HG02642 (cell line): ENCODE measurements around the gene GRHL1.
"Not testable (repeated sequence)": the region's sequence is repeated elsewhere in the genome, so short reads cannot be mapped to it uniquely, and the experiment has no call there.

ENCODE experiments used
- ATAC-seq: cut with Tn5 transposase; IDR thresholded peaks from one replicate; pipeline ENCODE4 v1.9.1; 2021; ENCODE audit warnings: mild to moderate bottlenecking; ENCODE audit not compliant: unreplicated experiment, poor library complexity

Gene GRHL1

DNA sequence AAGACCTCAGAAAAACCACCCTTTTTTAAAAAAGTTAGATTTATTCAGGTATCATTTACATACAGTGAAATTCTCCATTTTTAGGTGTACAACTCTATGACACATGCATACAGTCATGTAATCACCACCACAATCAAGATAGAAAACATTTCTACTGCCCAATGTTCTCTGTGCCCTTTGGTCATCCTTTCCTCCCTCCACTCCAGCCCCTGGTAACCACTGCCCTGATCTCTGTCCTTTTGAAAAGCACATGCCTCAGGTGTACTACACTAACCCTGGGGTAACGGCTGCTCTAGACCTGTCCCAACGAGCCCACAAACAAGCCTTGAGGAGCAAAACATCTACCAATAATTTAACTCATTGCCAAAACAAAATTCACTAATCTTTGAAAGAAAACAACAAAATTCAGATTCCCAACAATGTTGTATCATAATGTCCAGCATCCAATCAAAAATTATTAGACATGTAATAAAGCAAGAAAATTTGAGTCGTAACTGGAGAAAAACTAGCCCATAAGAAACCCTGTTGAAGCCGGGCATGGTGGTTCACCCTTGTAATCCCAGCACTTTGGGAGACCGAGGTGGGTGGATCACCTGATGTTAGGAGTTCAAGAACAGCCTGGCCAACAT, 65.9 kb downstream of the GRHL1 start:
- no peak for ATAC-seq

DNA sequence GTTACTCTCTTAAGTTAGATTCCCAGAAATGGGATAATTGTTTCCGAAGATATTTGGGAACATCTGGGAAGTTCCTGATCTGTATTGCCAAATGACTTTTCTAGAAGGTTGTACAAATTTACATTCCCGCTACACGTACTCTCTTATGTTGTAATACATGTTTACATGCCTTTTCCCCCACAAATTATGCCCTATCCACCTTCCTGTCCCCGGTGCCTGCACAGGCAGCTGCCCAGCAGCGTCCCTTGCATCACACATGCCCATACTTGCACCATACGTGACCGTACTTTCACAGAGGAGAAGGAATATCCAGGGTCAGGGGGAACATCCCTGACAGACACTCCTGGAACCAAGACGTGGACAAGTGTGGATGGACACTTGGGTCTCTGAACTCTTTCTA, 67.7 kb downstream of the GRHL1 start:
- no peak for ATAC-seq

DNA sequence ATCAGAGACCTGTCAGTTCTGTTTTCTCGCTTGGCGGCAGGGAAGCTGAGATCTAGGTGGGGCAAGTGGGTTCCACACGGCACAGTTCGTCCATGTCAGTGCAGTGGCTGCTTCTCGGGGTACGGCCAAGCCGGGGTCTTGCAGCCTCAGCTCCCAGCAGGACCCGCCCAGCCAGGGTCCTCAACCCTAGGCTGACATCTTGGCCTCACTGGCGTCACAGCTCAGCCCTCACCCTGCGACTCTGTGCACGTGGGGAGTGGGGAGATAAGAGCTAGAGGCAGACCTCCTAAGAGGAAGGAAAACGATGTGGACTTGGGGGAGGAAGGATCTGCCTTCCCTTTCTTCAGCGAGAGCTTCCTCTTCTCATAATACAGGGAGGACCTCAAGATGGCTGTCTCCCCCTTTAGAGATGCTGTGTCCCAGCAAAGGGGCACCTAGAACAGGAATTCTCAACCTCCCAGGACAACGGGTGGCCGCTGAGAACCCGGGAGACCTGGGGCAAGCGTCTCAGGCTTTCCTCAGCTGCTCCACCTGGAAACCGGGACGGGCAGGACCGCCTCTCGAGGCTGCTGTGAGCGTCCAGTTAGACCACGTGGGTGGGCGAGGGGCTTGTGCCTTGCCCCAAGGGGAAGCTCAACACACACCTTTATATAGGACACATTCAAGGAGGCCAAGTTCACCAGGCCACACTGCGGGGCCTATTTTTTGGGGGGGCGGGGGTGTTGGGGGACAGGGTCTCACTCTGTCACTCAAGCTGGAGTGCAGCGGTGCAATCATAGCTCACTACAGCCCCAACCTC, 68.3 kb downstream of the GRHL1 start:
- ATAC-seq: no peak

DNA sequence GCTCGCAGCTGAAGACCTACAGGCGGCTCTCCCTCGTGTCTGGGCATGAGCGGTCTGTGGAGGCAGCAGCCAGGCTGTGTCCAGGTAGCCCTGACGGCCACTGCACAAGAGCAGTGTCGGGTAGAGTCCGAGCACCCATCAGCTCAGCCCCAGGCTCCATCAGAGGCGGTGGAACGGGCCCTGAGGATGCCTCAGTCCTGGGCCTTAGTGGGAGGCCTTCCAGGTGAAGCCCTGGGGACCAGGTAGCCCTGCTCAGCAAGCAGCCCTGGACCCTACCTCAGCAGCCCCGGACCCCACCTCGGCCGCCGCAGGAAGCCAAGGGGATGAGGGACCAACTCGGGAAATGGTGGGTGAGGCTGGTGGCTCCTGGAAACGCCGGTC, 70.5 kb downstream of the GRHL1 start:
- ATAC-seq: no peak

DNA sequence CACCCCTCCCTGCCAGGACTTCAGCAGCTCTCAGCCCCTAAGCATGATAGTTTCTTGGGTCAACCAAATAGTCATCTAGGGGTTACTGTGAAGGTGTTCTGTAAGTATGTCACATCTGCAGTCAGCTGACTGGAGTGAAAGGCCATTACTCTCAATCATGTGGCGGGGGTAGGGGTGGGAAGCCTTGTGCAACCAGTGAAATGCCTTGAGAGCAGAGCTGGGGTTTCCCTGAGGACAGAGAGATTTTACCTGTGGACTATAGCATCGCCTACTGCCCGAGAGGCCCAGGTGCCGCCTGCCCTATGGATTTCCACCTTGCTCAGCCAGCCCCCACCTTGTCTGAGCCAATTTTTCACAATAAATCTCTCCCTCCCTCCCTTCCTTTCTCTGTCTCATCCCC, 71.0 kb downstream of the GRHL1 start:
- ATAC-seq: no peak

DNA sequence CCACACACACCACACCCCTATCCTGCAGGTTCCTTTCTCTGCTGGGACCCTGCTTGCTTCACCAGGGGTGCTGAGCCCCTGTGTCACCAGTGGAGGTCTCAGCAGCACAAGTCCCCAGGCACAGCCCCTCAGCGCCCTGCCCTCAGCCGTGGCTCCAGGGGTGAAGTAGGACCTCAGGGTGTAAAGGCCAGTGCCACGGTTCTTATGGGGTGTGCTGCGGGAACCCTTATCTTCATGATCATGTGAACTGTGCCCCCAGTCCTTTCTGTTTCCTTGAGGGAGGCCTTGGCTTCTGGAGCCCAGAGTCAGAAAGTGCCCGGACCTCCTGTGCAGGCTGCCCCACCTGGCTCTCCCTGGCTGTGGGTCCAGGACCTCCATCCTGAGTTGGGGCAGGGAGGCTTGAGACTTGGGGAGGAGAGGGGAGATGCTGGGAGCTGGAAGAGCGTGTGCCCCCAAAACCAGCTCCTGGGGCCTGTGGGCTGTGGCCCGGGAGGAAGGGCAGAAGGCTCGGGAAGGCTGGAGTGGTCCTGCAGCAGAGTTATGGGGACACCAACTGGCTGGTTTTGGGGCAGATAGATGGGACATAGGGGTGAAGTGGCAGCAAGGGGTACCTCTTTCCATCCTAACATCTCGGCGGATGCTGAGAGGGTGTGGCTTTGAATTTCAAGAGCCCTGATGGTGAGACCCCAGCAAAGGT, 71.6 kb downstream of the GRHL1 start:
- ATAC-seq: no peak

DNA sequence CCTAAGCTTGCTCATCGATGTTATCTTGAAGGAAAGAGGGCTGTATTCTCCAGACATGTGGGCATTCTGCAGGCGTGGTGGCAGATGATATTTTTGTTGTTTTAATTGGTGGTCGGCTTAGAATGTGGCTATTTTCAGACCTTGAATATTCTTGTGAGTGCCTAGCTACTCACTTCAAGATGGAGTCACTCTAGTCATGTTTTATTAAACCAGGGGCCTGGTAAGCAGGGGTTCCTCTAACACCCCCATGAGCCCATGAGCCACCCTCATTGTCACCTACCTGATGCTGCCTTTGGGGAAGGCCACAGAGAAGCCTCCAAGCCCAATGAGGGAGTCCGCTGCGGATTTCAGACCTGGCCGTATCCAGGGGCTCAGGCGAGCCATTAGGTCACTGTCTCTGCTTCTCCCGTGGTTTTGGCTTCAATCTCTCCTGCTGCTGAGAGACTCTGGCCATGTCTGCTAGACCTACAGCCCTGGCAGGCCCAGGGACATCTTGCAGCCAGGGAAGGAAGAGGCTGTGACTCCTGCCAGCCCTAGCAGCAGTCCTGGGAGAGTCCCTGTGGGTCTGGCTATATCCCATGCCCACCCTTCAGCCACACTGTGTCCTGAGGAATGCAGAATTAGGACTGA, 75.6 kb downstream of the GRHL1 start:
- no peak for ATAC-seq

DNA sequence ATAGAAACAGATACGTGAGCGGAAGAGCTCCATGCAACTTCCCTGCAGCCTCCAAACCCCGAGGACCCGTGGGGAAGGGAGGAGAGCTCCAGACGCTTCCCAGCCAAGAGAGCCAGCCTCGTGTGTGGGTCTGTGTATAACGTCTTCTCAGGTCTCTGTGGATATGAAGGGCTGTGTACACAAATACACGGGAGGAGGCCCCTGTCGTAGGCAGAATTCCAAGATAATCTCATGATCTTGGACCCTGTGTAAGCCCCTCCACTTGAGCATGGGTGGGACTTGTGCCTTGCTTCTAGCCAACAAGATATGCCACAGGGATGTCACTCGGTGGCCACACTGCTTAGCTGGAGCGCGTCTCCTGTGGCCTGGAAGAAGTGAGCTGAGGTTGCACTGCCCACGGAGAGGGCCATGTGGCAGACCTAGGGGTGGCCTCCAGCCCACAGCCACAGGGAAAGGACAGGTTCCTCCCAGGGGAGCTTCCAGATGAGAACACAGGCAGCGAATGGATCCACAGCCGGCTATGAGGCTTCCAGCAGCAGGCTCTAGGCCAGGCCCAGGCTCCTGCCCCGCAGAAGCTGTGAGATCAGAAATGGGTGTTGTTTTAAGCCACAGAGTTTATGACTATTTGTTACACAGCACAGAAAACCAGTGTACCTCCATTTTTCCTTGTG, 76.3 kb downstream of the GRHL1 start:
- no peak for ATAC-seq

DNA sequence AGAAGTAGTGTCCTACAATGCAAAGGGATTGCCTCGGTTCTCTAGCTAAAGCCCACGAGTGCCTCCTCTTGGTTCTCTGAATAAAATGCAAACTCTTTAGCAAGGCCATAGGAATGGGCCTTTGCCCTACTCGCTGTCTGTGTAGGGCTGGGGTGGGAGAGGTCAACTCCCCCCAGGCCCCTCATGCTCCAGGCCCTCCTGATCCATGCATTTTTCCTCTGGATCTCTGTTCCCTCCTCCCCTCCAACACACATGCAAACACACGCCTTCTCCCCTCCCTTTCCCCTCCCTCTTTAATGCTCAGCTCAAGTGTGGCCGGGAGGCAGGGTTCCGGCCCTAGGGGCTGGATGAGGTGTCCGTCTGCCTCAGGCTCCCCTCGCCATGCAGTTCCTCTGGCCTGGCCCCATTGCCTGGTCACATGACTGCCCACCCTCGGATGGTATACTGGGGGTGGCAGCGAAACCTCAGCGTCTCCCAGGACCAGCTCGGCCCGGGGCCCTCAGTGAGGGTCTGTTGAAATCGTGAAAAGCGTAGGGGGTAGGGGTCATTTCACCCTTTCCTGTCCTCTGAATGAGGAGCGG, 77.0 kb downstream of the GRHL1 start:
- no peak for ATAC-seq

DNA sequence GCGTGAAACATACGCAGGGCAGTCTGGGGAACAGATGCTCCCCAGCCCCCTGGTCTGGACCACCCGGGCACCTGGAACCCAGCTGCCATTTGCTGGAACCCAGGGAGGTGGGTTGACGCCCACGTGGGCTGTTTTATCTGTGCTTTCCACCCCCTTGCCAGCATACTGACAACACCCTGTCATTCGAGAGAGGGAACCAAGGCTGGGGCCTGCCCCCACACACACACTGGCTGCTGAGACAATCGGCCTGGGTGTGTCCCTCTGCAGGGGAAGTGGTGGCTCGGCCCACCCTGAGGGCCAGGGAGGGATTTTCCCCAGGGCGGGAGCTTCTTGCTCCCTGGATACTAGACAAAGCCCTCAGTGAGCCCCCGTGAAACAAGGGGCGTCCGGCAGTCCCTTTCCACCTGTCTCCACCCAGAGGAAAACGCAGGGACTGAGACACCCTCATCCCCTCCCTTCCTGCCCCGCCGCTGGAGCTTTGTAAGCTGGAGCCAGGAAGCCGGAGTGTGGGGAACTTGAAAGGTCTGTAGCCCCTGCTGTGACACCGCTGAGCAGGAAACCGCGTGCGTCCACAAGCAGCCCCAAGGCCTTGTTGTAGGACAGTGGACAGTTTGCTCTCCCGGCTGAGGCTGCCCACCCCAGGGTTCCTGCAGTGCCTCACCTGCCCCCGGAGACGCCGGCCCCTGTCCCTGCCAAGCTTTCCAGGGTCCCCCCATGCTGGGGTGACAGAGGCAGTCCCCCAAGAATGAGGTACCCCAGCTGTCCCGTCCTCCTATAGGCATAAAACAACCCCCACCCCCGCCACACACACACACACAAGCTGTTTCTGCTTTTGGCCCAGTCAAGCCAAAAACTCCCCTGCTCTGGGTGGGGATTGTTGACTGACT, 77.7 kb downstream of the GRHL1 start:
- peak; percentile 69 for ATAC-seq

DNA sequence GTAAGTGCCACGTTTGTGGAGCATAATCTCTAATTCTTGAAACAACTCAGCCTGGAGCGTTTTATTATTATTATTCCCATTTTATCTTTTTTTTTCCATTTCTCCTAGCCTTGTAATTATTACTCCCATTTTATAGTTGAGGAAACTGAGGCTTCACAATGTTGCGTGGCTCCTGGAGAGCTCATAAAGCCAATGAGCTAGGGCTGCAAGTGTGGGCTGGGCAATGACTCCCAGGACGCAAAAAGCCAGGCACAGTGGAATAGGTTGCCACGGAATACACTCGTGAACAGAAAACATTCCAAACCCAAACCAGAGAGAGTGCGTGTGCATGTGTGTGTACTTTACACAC, 78.4 kb downstream of the GRHL1 start:
- ATAC-seq: no peak

DNA sequence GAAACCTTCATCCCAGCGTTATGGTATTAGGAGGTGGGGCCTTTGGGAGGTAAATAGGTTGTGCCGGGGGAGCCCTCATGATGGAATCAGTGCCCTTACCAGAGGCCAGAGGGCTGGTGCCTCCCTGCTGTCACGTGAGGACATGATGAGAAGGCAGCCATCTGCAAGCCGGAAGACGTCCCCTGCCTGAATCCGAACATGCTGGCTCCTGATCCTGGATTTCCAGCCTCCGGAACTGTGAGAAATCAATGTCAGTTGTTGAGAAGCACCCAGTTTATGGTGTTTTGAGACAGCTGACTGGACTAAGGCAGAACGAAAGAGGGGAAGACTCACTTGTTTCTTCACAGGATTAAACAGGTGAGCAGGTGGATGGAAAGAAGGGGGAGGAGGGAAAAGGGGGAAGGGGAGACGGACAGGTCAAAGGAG, 78.8 kb downstream of the GRHL1 start:
- no peak for ATAC-seq

DNA sequence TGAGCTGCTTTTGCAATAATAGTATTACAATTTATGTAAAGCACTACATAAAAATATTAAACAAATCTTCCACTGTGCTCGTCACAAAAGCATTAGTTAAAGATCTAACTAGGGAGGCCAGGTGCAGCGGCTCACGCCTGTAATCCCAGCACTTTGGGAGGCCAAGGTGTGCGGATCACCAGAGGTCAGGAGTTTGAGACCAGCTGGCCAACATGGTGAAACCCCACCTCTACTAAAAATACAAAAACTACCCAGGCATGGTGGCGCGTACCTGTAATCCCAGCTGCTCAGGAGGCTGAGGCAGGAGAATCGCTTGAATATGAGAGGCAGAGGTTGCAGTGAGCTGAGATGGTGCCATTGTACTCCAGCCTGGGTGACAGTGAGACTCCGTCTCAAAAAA, 79.3 kb downstream of the GRHL1 start:
- ATAC-seq: not testable (repeated sequence)

DNA sequence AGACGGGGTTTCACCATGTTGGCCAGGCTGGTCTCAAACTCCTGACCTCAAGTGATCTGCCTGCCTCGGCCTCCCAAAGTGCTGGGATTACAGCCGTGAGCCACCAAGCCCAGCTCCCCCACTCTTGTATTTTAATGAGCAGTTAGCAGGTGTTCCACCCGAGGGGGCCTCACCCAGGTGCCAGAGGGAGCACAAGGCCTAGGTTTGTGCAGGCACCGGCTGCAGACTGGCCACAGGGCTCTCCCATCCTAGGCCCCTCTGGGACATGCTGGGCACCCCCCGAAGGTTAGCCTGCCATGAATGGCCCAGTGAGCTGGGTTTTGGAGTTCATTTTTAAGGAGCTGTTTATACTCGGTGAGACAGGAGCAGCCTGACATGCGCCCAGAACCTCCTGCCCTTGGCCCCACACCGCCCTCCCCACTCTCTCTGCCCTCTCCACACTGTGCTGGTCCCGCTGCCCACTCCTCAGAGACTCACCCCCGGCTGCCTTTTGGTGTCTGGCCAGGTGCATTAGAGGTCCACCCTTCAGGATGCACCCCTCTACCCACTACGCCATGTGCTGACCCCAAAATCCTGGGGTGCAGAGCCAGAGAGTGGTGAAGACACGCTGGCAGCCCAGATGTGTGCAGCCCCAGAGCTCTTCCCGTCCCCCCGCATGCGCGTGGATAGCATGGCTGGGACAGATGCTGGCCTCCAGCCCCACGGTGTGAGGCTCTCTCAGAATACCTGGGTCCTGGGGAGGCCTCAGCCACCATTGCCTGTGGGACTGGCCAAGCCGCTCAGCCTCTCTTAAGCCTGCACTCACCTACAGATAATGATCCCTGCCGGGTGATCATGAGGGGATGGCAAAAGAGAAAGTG, 80.6 kb downstream of the GRHL1 start:
- ATAC-seq: no peak

DNA sequence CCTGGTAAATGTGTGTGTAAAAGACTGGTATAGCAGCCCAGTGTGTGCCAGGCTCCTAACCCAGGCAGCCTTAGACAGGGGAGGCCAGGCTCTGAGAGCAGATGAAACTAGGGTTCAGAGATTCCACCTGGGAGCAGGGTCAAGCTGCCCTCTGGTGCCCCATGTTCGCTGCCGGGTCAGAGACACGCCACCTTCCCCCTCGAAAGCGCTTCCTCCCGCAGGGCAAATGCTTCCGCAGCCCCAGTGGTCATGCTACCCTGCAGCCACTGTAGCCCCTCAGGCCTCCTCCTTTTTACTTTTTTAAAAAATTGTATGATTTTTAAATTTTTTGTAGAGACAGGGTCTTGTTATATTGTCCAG, 81.2 kb downstream of the GRHL1 start:
- ATAC-seq: no peak

DNA sequence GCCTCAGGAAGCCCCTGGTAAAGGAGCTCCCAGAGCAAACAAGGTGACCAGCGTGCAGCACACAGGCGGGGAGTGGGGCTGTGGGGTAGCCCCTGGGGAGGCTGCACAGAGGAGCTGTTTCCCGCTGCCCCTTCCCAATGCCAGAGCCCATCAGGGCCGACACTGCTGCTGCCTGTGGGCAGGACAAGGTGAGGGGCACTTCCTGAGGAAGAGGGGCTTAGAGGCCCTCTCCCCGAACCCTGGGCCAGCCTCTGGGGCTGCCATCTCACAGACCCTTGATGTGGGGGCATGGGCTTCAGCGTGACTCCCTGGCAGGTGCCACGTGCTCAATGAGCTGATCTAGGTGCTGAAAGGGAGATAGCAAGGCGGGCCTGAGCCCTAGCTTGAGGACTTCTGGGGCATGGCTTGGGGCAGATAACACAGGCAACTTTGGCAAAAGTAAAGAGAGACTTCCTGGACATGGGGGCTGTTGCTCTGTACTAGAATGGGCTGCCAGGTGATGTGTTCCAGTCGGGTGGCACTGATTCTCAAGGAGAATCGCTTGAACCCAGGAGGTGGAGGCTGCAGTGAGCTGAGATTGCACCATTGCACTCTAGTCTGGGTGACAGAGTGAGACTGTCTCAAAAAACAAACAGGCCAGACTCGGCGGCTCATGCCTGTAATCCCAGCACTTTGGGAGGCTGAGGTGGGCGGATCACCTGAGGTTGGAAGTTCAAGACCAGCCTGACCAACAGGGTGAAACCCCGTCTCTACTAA, 81.9 kb downstream of the GRHL1 start:
- ATAC-seq: no peak

DNA sequence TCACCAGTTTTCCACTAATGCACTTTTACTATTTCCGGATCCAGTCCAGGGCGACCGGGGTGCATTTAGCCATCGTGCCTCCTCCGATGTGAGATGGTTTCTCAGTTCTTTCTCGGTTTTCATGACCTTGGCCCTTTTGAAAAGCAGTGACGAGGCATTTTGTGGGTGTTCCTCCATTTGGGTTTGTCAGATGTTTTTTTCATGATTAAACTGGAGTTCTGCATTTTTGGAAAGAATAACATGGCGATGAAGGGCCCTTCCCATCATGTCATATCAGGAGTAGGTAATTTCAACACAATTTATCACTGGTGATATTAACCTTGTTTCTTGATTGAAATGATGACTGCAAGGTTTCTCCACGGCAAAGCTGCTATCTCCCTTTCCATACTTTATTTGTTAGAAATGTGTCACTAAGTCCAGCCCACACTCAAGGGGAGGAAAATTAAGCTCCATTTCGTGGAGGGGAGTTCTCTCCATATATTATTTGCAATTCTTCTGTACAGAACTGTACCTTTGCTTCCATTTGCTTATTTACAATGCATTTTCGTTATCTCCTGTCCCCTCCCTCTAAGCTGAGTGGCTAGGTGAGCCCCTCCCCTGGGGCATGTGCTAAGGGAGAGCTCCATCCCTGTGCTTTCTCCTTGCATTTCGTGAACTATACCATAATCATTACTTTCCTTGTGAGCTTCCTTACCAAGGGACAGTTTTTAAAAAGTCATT, 83.0 kb downstream of the GRHL1 start:
- no peak for ATAC-seq
